T-helper 2 cell treated with Interferon-gamma antibody and Interleukin-4, amounts not matched to agents 100 ng/mL and 5 ng/mL, for 36 hours (primary cell): Measurements from ENCODE around the gene TAF5. TPM values are rescaled to one million over a fixed set of nuclear protein-coding genes. Genes with fewer than 3 reads are reported as not detected.
"Not testable (repeated sequence)": the region's sequence is repeated elsewhere in the genome, so short reads cannot be mapped to it uniquely, and the experiment has no call there.

Experiments
- intact Hi-C: fragments of 100-400 bp; cut with micrococcal nuclease; formaldehyde crosslinking; loops from one replicate; pipeline ENCODE4 v1.15.1; 2023
- total RNA-seq: library from RNA; stranded (reverse); gene quantifications from 2 replicates; pipeline ENCODE4 v1.2.3, GENCODE V29; 2022

The TAF5 gene
- total RNA-seq, result 10.3 and 11.2 TPM in 2 replicates

DNA sequence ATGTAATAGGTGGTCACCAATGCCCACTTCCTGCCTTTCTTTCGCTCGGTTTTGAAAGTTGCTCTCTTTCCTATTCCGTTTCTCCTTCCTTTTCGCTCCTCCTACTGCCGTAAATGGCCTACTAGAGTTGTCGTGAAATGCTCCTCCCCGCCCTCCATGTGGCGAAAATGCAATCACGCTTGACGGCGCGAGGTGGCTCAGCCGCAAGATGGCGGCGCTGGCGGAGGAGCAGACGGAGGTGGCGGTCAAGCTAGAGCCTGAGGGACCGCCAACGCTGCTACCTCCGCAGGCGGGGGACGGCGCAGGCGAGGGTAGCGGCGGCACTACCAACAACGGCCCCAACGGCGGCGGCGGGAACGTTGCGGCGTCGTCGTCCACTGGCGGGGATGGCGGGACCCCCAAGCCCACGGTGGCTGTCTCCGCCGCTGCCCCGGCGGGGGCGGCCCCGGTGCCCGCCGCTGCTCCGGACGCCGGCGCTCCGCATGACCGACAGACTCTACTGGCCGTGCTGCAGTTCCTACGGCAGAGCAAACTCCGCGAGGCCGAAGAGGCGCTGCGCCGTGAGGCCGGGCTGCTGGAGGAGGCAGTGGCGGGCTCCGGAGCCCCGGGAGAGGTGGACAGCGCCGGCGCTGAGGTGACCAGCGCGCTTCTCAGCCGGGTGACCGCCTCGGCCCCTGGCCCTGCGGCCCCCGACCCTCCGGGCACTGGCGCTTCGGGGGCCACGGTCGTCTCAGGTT is at the start of gene TAF5:
Gene TAF5 (plus strand): TSS at position 195 of the 737 bp plus-strand sequence. CDS start 14 bp downstream, at position 209.
- intact Hi-C loops, result loop anchor here (1.0 to 10.0 kb wide), 8 partner anchors 18 to 1313 kb away; partner anchors contain the start of genes ACTR1A, ARL3, ARMH3 and ATP5MK

DNA sequence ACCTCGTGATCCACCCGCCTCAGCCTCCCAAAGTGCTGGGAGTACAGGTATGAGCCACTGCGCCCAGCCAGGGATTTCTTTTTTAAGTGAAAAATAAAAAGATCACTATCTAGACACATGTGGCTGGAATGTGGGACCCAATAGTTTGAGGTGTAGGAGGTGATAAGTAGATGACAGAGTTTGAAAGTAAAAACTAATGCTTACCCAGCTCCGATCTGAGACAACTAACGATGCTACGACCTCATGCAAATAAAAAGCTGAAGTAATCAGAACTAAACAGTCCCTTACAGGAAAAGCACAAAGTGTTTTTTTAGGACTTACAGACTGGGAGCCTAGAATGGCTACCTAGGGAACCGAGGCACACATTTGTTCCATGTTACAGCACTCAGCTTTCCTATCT is 39.9 kb upstream of the TAF5 start:
- intact Hi-C loops, result no loop called here

DNA sequence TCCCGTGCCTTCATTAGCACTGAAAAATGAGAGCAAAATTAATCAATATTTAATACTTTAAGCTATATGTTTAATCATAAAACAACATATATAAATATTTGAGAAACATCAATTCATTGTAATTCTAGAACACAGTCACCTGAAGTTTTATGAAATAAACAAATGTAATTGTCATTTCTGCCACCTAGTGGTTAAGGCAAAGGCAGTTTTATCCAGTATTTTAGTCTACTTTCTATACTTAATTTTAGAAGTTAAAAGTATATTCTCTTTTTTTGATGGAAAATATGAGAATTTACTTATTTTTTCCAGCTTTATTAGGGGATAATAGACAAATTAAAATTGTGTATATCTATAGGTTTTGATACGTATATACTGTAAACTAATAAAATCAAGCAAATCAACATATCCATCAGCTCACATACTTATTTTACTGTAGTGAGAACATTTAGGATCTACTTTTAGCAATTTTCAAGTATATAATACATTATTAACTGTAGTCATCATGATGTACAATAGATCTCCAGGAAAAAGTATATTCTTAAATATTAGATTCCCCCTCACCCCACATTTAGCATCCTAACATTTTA is 33.7 kb upstream of the TAF5 start:
- intact Hi-C loops, result loop anchor here (5.0 kb wide), 1 partner anchor 497 kb away; the partner anchor contains the start of gene CYP17A1

DNA sequence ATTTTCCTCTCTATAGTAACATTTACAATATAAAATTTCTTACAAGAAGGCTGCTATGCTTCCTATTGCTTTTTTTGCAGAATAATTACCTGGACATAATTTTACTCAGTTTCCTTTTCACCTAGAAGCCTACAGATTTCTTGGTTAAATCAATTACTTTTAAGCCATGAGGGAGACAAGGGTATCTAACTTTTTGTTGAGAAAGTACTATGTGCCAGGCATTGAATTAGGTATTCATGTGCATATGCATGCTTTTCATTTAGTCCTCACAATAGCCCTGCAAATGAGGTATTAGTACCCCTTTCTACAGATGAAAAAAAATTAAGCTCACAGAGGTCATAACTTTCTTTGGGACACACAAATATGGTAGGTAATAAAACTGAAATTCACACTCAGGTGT is 33.2 kb upstream of the TAF5 start:
- intact Hi-C loops, result loop anchor here (5.0 kb wide), 1 partner anchor 497 kb away; the partner anchor contains the start of gene CYP17A1

DNA sequence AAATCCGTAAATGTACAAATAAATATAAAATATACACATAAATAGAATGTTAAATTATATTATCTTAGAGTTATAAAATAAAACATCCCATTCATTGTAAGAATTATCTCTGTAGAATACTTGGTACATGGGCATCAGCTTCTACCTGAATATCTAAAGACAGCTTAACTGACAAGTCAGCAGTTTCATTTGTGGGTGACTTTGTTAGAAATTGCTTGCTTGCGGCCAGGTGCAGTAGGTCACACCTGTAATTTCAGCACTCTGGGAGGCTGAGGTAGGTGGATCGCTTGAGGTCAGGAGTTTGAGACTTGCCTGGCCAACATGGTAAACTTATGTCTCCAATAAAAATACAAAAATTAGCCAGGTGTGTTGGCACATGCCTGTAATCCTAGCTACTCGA is 31.4 kb upstream of the TAF5 start:
- intact Hi-C loops, result no loop called here

DNA sequence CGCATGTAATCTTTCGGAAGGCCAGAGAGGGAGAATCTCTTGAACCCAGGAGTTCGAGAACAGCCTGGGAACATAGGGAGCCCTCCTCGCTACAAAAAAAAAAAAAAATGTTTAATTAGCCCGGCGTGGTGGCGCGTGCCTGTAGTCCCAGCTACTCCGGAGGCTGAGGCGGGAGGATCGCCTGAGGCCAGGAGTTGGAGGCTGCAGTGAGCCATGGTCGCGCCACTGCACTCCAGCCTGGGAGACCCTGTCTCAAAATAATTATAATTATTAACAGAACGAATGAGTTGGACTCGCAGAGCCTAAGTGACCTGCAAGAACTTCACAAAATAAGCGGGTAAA is 17.6 kb upstream of the TAF5 start:
- intact Hi-C loops, result loop anchor here (1.0 to 5.0 kb wide), 2 partner anchors 18 to 137 kb away; no protein-coding TSS in a partner anchor

DNA sequence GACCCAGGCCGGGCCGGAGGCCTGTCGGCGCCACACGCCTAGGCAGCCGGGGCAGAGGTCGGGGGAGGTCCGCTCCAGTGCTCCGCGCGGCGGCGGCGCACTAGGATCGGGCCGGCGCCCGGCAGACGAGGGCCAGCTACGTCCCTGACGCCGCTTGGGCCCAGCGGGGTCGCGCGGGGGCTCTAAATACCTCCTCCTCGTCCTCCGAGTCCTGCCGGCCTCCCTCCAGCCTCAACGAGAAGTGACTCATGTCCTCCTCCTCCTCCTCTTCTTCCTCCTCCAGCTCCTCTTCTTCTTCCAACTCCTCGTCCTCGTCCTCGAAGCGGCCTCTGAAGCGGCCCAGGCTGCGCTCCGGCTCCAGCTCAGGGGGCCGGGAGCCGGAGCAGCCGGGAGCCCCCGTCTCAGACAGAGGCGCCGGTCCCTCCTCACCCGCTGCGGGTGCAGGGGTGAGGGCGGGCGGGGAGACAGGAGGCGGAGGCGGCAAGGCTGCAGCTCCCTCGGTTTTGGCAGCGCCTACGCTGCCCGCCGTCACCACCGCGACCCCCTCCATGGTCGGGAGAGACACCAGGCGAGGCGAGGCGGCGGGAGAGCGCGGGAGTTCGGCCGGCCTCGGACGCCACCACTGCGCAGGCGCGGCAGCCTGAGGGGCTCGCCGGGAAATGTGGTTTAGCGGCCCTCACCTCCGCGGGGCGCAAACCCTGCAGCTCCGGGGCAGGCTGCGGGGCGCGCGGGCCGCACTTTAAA is 17.1 kb upstream of the TAF5 start, which contains the start of gene PCGF6:
Gene PCGF6 (minus strand): TSS at position 624 of the 744 bp plus-strand sequence. CDS start 74 bp downstream, at position 550.
- intact Hi-C loops, result loop anchor here (1.0 to 5.0 kb wide), 3 partner anchors 18 to 137 kb away; partner anchors contain the start of genes ATP5MK and PDCD11

DNA sequence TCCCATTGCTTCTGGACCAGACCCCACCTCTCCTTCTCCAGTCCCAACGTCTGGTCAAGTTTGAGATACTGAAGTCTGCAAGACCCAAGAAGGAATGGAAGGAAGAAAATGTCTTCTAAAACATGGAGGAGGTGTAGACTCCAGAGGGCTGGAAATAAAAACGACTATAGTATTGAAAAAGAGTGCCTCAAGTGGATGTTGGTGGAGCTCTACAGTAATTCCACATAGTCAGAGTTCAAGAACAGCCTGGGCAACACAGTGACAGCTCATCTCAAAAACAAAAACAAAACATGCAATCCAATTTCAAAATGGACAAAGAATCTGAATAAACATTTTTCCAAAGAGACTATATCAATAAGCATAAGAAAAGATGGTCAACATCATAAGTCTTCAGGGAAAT is 14.5 kb upstream of the TAF5 start:
- intact Hi-C loops, result loop anchor here (5.0 kb wide), 1 partner anchor 134 kb away; no protein-coding TSS in a partner anchor

DNA sequence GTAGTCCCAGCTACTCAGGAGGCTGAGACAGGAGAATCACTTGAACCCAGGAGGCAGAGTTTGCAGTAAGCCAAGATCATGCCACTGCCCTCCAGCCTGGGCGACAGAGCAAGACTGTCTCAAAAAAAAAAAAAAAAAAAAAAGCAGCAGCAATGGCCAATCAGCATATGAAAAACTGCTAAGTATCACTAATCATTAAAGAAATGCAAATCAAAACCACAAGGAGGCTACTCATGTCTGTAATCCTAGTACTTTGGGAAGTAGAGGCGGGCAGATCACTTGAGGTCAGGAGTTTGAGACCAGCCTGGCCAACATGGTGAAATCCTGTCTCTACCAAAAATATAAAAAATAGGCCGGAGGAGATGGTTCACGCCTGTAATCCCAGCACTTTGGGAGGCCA is 13.2 kb upstream of the TAF5 start:
- intact Hi-C loops, result loop anchor here (5.0 kb wide), 1 partner anchor 133 kb away; no protein-coding TSS in a partner anchor

DNA sequence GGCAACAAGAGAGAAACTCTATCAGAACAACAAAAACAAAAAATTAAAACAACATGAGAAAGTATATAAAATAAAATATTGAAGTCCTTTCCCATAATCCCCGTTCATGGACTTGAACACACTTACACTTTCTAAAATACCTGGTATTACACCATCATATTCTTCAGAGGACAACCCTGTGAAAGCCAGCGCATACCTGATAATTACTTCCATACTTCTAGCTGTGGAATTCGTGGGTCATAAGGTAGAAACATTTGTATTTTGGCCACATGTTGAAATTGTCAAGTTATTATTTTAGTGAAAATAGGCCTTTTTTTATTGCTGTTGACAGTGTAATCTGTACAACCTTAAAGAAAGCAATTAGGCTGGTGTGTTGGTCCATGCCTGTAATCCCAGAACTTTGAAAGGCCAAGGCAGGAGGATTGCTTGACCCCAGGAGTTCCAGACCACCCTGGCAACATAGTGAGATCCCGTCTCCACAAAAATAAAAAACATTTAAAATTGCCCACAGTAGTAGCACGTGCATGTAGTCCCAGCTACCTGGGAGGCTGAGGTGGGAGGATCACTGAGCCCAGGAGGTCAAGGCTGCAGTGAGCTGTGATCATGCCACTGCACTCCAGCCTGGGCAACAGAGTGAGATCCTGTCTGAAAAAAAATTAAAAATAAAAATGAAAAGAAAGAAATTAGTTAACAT is 11.7 kb upstream of the TAF5 start:
- intact Hi-C loops, result no loop called here

DNA sequence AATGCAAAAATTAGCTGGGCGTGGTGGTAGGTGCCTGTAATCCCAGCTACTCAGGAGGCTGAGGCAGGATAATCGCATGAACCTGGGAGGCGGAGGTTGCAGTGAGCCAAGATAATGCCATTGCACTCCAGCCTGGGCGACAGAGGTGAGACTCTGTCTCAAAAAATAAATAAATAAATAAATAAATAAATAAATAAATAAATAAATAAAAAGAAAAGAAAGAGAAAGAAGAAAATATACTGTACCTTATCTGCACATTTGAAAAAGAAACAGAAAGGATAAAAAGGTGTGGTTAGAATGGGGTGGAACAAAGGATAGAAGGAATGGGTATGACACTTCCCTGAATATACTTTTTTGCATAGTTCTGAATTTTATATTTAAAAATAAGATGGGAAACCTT is 8.3 kb upstream of the TAF5 start:
- intact Hi-C loops, result not testable (repeated sequence)

DNA sequence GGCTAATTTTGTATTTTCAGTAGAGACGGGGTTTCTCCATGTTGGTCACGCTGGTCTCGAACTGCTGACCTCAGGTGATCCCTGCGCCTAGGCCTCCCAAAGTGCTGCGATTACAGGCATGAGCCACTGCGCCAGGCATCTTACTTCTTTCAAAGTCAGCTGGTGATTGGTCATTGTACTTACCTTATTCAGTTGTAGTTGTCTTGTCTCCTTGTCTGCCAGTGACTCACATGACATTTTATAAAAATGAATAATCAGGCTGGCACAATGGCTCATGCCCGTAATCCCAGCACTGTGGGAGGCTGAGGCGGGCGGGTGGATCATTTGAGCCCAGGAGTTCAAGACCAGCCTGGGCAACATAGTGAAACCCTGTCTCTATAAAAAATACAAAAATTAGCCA is 7.0 kb upstream of the TAF5 start:
- intact Hi-C loops, result loop anchor here (10.0 kb wide), 1 partner anchor 1306 kb away; the partner anchor contains the start of gene ARMH3

DNA sequence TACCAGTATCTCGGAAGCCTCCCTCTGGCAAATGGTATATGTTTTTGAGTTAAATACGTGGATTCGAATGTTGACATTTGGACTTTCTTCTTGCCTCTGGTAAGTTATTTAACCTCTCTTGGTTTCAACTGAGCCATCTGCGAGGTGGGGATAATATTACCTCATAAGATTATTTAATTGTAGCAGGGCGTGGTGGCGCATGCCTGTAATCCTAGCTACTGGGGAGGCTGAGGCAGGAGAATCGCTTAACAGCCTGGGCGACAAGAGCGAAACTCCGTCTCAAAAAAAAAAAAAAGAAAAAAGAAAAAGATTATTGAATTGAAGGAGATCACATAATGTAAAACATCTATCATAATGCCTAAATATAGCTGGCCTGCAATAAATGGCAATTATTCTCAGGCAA is 396 bp upstream of the TAF5 start:
- intact Hi-C loops, result loop anchor here (5.0 to 10.0 kb wide), 3 partner anchors 105 to 1313 kb away; partner anchors contain the start of genes ARMH3 and NT5C2

DNA sequence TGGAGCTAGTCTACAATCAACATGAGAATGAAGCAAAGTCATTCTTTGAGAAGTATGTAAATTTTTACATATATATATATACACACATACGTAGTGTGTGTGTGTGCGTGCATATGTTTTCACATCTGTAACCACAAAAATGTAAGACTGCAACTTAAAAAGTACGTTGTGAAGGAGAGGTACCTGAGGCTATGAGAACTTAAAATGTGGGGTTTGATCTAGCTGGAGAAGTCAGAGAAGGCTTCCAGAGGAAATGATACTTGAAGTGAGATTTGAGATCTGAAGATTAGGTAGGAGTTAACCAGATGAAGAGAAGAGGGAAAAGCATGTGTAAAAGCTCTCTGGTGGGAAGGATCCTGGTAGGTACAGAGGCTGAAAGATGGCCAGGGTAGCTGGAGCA is 5.8 kb downstream of the TAF5 start:
- intact Hi-C loops, result no loop called here

DNA sequence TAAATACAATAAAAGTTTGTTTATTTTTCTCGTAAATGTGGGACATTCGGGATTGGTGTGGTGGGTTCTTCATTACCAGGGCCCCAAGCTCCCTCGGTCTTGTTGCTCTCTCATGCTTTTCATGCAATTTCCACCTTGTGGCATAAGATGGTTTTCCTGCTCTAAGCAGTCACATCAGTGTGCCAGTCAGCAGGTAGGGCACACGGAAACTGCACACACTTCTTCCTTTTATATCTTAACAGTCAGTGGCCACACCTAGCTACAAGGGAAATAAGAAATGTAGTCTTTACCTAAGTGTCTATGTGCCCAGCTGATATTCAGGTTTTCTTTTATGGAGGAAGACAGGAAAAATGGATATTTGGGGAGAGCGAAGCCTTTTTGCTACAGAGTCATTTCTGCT is 6.5 kb downstream of the TAF5 start:
- intact Hi-C loops, result no loop called here

DNA sequence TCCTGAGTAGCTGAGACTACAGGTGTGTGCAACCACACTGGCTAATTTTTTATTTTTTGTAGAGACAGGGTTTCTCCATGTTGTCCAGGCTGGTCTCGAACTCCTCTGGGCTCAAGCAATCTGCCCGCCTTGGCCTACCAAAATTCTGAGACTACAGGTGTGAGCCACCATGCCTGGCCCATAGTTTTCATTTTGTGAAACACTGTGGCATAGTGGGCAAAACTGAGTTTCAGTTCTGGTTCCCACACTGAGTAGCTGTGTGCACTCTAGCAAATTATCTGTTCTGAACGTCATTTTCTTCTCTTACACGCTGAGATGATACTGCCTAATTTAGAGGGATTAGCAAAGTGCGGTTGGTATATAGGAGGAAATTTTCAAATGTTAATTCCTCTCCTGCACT is 15.0 kb downstream of the TAF5 start:
- intact Hi-C loops, result no loop called here

DNA sequence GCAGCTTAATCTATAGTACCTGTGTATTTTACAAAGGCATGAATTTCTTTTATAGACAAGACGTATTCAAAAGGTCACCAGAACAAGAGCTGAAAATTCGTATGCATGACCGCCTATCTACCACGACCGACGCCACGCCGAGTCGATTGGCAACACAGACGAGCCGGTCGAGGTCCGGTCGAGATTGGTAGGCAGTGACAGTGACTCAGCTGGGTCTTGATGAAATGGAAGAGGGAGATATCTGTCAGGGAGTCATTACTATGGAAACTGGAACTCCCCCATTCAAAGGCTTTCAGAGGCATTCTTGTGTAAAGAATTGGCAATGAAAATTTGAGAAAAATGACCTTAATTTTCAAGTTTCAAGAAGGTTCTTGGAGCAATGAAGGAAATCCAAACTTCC is 26.4 kb downstream of the TAF5 start:
- intact Hi-C loops, result no loop called here

DNA sequence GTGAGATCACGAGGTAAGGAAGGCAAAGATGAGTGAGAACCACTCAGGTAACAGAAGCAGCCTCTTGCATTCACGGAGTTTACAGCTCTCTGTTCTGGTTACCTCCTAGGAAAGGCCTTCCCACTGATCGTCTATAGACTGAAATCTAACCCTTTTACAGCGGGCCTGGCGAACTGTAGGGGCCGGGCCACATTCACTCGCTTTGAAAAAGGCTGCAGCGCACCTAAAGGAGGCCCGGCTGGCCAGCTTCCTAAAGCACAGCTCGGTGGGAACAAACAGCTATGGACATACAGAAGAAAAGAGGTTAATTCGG is 27.9 kb downstream of the TAF5 start:
- intact Hi-C loops, result loop anchor here (1.0 to 5.0 kb wide), 5 partner anchors 27 to 477 kb away; partner anchors contain the start of genes CALHM2, CNNM2 and PCGF6

DNA sequence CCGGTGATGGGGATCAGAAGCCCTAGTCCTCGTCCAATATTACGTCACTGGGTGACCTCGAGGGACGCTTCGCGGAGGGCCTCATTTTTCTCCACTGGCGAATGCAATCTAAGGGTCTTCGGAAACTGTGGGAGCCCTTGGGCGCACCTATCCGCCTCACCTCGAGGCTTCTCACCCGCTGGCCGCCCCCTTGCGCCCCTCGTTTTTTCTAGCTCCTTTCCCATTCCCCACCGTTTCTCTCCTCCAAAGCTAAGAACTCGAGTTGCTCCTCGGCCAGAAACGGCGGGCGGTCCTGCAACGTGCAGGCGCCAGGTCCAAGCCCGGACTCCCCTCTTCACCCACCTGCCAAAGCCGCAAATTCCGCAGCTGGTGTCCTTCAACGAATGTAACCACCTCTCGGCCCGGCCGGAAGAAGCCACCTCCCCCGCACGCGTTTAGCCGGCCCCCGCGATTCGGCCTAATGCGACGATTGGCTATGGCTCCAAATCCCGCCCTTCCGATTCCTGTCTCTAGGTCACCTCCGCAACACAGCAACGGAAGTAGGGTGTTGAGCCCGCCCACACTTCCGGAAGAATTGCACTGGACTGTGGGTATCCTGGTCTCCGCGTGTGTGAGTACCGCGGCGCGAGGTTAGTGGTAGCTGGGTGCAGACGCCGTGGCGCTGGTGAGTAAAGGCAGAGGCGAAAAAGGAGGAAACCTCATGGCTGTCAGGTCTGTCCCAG is 28.5 kb downstream of the TAF5 start, which contains the start of the genes ATP5MK and PDCD11:
Gene ATP5MK (minus strand): TSS at position 409 of the 722 bp plus-strand sequence. CDS start 4,018 bp downstream, outside the sequence.
Gene PDCD11 (plus strand): TSS at position 560 of the 722 bp plus-strand sequence. CDS start 1,801 bp downstream, outside the sequence.
- intact Hi-C loops, result loop anchor here (1.0 to 5.0 kb wide), 5 partner anchors 28 to 478 kb away; partner anchors contain the start of genes CALHM2, CNNM2 and PCGF6

DNA sequence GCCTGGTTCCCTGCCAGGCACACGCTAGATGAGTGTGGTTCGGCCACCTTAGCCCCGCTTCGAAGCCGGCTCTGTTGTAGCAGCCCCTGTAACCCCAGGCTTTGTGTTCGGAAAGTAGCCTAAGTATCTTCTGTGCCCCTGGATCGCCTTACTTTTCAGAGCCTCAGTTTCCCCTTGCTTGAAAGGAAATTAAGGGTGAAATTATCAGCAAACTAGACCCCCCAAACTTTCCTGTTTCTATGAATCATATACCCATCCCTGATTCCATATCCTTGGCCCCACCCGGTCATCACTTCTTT is 29.0 kb downstream of the TAF5 start:
- intact Hi-C loops, result loop anchor here (1.0 to 5.0 kb wide), 5 partner anchors 28 to 478 kb away; partner anchors contain the start of genes CALHM2, CNNM2 and PCGF6
